GOT3 (cell line): ENCODE results near the gene DPAGT1.
"Not testable (repeated sequence)": the region's sequence is repeated elsewhere in the genome, so short reads cannot be mapped to it uniquely, and the experiment has no call there.

ENCODE experiments used
- DNase-seq: peaks from one replicate; lab custom pipeline; 2025; ENCODE audit warnings: mixed read lengths; lab: John Stamatoyannopoulos, UW

DPAGT1 gene

DNA sequence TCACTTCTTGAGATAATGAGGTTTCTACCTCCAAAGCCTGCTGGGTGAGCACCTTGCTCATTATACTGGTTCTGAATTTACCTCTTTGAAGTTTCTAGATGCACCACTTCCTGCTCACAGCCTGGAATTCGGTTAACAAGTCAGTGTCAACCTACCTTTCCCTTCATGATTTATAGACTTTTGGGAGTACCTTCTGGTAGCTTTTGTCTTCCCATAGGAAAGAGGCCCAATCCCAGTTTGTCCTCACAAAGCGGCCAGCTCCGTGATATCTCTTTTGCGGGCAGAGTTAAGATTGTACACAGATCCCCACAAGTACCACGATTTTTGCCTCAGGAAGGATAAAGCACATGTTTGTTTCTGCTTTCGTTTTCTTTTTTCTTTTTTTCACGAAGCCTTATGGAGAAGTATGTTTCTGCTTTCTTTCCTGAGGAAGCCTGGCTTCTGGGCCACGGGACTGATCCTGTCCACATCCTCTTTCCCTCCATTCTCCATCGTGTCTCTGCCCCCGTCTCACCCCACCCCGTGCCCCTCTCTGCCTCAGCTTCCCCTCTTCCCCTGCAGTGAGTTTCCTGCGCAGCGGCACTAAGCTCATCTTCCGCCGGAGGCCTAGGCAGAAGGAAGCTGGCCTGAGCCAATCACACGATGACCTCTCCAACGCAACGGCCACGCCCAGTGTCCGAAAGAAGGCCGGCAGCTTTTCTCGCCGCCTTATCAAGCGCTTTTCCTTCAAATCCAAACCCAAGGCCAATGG is 14.0 kb upstream of the DPAGT1 start:
- no peak for DNase-seq

GRCh38 chr11:119114351-119114750 is 12.7 kb upstream of the DPAGT1 start:
- no peak for DNase-seq

DNA sequence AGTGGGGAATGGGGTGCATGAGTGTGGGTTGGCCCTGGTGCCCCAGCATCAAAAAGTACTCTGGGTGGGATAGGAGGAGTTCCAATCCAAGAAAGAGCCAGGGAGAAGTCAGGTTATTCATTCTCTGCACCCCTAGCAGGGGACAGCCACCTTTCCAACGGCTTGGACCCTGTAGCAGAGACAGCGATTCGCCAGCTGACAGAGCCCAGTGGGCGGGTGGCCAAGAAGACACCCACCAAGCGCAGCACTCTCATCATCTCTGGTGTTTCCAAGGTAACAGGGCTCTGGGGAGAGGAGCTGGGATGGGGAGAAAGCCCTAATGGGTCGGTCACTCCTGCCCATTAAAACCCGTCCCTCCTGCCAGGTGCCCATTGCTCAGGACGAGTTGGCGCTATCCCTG is 12.1 kb upstream of the DPAGT1 start:
- no peak for DNase-seq

GRCh38 chr11:119112314-119113020 is 10.8 kb upstream of the DPAGT1 start:
- no peak for DNase-seq

DNA sequence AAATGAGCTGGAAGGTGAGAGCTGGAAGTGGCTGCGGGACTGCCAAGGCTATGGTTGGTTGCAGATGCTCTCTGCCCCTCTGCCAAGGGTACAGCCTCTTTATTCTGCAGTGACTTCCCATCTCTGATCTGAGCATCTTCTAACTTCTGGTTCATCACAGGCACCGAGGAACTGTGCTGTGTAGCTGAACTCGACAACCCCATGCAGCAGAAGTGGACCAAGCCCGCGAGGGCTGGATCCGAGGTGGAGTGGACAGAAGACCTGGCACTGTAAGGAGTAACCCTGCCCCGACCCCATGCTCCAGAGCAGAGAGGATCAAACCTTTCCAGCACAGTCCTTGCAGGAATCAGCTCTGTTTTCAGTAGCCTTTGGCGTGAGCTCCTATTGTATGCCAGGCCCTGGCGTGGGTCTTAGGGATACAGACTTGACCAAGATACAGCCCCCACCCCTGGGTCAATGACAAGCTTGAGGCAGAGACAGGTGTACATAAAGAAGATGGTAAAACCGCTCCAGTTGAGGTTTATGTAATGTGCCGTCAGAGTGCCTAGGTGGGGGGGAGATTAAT is 9.8 kb upstream of the DPAGT1 start:
- no peak for DNase-seq

DNA sequence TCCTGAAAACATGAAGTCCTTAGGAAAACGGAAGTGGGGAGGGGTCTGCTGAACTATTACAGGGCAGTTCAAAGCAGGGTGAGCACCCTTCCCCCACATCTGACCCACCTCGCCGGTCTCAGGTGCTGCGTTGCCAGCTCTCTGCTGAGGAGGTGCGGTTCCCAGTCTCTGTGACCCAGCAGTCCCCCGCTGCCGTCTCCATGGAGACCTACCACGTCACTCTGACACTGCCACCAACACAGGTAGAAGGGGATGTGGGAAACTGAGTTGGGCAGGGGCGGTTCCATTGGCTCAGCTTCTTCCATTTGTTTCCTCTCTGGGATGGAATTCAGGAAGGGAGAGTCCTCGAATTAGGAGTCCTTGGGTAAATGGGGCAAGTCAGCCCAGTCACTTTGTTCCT is 8.8 kb upstream of the DPAGT1 start:
- DNase-seq: no peak

DNA sequence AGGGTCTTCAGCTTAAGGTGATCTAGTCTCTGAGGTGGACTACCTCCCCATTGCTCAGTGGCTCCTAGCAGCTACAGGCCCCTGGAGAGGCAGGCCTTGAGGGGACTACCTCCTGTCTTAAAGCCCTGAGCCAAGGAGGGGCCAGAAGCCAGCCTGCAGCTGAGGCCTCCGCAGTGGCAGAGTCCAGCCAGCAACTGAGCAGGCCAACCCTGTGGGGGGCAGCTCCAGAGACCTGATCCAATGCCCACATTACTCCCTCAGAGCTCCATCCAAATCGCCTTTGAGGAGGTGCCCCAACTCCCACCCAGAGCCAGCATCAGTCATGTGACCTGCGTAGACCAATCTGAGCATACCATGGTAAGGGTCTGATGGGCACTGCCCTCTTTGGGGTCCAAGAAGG is 8.2 kb upstream of the DPAGT1 start:
- no peak for DNase-seq

- no peak for DNase-seq
Measured at GRCh38 chr11:119108857-119109221, 7.2 kb upstream of the DPAGT1 start.

- no peak for DNase-seq
Measured at GRCh38 chr11:119108146-119108856, 6.6 kb upstream of the DPAGT1 start.

DNA sequence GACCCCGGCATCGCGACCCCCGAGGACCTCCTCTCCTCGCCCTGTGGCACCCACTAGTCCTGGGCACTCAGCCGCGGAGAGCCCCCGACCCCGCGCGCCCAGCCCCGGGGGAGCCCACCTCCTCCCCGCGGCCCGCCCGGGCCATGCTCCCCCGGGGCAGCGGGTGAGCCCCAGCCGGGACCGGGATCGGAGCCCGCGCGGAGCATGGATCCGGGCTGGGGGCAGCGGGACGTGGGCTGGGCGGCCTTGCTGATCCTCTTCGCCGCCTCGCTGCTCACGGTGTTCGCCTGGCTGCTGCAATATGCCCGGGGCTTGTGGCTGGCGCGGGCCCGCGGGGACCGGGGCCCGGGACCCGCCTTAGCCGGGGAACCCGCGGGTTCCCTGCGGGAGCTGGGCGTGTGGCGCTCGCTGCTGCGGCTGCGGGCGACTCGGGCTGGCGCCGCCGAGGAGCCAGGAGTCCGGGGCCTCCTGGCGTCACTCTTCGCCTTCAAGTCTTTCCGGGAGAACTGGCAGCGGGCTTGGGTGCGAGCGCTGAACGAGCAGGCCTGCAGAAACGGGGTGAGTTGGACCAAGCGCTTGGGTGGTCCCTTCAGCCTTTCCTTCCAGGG is 6.0 kb upstream of the DPAGT1 start:
- DNase-seq: no peak

- peak; percentile 56 for DNase-seq
Measured at GRCh38 chr11:119106564-119107537, 5.2 kb upstream of the DPAGT1 start, which contains the start of gene C2CD2L. Gene C2CD2L, plus strand, starts transcription at chr11:119107344. Its CDS starts 398 bp downstream, at chr11:119107742.

- DNase-seq: no peak
Measured at GRCh38 chr11:119103793-119104192, 2.1 kb upstream of the DPAGT1 start.

DNA sequence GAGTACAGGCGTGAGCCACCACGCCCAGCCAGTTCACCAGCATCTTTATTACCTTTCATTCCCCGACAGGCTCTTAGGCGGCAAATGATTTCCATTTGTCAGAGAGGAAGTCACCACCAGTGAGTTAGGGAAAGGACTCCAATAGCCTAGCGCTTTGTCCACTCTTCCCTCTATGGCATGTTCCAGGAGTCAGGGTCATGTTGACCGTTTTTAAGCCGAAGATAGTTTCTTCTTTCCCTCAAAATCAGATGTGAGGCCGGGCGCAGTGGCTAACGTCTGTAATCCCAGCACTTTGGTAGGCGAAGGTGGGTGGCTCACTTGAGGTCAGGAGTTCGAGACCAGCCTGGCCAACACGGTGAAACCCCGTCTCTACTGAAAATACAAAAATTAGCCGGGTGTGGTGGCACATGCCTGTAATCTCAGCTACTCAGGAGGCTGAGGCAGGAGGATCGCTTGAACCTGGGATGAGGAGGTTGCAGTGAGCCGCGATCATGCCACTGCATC is 1.6 kb upstream of the DPAGT1 start:
- not testable (repeated sequence) for DNase-seq

DNA sequence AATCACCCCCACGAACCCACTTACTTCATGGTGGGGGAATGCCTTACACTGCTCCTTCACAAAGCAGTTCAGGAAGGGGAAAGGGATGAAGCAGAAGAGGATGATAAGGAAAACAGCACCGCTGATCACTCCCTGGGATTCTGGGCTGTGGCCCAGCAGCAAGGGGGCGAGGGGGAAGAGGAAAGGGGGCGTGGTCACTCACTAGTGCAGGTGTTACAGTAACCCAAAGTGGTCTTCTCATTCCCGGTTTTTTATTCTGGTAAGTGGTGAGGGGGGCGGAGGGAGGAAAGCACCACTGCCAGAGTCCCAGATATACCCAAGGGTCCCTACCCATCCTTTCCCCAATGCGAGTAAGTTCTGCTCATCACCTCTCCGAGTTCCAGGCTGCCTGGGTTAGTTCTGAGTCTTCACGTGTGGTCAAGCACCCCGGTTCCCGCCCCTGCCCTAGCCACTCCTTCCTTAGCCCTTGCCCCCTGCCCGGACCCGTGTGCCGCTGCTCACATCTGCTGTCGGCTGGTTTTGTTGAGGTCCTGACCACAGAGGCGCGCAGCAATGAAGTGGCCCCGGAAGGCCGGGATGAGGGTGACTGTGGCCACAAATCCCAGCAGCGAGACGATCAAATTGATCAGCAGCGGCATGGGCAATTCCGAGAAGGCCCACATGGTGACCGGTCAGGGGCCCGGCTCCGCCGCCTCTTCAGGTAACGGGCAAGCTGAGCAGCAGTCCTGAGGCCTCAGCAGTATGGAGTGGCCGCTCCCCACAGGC is 477 bp downstream of the DPAGT1 start:
- no peak for DNase-seq

DNA sequence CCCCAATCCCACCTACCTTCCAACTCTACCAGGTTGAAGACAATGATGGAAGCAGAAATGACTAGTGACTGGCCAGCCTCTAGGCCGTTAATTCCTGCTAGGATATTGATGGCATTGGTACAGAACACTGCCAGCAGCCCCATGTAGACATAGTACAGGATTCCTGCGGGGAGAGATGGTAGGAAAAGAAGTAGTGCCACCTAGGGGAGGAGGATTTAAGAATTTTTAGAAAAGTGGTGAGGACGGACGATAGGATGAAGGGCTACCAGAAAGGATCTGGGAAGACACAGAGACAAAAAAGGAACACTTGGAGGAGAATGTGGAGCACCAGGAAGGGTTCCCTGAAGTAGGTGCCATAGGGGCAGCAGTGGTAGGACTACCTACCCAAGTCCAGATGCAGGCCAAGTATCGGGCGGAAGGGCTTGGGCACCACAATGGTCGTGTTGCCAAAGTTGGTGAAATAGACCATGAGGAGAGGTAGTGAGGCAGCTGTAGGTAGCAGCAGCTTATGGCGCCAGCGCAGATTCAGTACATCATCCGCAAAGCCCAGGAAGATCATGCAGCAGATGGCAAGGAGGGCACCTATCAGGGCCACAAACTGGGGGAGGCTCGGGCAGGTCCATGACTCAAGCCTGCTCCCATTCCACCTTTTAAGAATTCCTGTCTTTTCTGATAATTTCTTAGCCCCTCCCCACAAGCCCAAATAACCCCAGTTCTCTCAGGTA is 1.2 kb downstream of the DPAGT1 start:
- DNase-seq: no peak

- DNase-seq: no peak
Measured at GRCh38 chr11:119099711-119100110, 1.9 kb downstream of the DPAGT1 start.

GRCh38 chr11:119095066-119095880 is 6.4 kb downstream of the DPAGT1 start:
- peak; percentile 83 for DNase-seq

- DNase-seq: no peak
Measured at GRCh38 chr11:119094816-119095065, 6.9 kb downstream of the DPAGT1 start.
